Uterus (tissue), 2 donors: ENCODE results near the gene RPS6KB1.

Source experiments
- POLR2A ChIP-seq, 2 donors: fragments of 450-650 bp; IDR thresholded peaks; one replicate each; pipeline ENCODE4 v1.6.1; 2016; ENCODE audit warnings: antibody characterized with exemption in 2 of 2, mild to moderate bottlenecking in 1 of 2, moderate library complexity in 1 of 2
- TF ChIP-seq, protein P1 (sequence below), 4 experiments: fragments of 200-600 bp in 2 of 4; fragments of 450-650 bp in 2 of 4; sonication (generic) in 2 of 4; IDR thresholded peaks; one replicate each; pipeline ENCODE4 v1.5.1; 2016 to 2019; ENCODE audit warnings: antibody characterized with exemption in 4 of 4, mild to moderate bottlenecking in 2 of 4, moderate library complexity in 1 of 4

DNA sequence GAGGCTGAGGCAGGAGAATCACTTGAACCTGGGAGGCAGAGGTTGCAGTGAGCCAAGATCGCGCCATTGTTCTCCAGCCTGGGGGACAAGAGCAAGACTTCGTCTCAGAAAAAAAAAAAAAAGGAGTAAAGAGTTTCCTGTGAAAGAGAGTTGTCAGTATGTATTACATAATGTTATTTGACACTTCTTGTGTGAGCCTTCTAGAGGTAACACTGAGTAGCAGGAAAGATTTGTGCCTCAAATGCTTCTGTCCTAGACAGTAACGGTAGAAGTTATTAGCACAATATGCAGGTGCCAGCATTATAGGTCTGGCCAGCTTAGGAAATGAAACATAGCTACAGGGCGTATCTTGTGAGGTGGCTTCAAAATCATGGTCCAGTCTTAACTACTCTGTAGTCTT, 6.2 kb downstream of the RPS6KB1 start:
- TF ChIP-seq POLR2A (IDR thresholded peaks at IDR 0.05) = no peak
- TF ChIP-seq, protein P1, sequence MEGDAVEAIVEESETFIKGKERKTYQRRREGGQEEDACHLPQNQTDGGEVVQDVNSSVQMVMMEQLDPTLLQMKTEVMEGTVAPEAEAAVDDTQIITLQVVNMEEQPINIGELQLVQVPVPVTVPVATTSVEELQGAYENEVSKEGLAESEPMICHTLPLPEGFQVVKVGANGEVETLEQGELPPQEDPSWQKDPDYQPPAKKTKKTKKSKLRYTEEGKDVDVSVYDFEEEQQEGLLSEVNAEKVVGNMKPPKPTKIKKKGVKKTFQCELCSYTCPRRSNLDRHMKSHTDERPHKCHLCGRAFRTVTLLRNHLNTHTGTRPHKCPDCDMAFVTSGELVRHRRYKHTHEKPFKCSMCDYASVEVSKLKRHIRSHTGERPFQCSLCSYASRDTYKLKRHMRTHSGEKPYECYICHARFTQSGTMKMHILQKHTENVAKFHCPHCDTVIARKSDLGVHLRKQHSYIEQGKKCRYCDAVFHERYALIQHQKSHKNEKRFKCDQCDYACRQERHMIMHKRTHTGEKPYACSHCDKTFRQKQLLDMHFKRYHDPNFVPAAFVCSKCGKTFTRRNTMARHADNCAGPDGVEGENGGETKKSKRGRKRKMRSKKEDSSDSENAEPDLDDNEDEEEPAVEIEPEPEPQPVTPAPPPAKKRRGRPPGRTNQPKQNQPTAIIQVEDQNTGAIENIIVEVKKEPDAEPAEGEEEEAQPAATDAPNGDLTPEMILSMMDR (IDR thresholded peaks at IDR 0.05) = peak in 1 of 4 experiments; percentile 25
